HG03095 (cell line): Measurements from ENCODE around the gene AKAP13.

ENCODE experiments used
- ATAC-seq: cut with Tn5 transposase; IDR thresholded peaks from one replicate; pipeline ENCODE4 v1.9.1; 2021; ENCODE audit warnings: moderate library complexity; ENCODE audit not compliant: unreplicated experiment

The AKAP13 gene

GRCh38 chr15:85381850-85382751 lies 1.7 kb downstream of the AKAP13 start:
- ATAC-seq = no peak

- ATAC-seq = no peak
These were observed 2.5 kb downstream of the AKAP13 start for GRCh38 chr15:85382942-85383341.

GRCh38 chr15:85383470-85384148 lies 3.2 kb downstream of the AKAP13 start:
- no peak for ATAC-seq

GRCh38 chr15:85386261-85386660 lies 5.9 kb downstream of the AKAP13 start:
- no peak for ATAC-seq

GRCh38 chr15:85388566-85389305 lies 8.3 kb downstream of the AKAP13 start:
- no peak for ATAC-seq

GRCh38 chr15:85389306-85389650 lies 8.9 kb downstream of the AKAP13 start:
- no peak for ATAC-seq

- no peak for ATAC-seq
These were observed 9.4 kb downstream of the AKAP13 start for GRCh38 chr15:85389772-85390171.

GRCh38 chr15:85393210-85393609 lies 12.8 kb downstream of the AKAP13 start:
- ATAC-seq = no peak

- ATAC-seq = no peak
These were observed 14.3 kb downstream of the AKAP13 start for GRCh38 chr15:85394554-85395333.

GRCh38 chr15:85396554-85396953 lies 16.2 kb downstream of the AKAP13 start:
- no peak for ATAC-seq

- ATAC-seq = no peak
These were observed 16.7 kb downstream of the AKAP13 start for GRCh38 chr15:85397151-85397550.

GRCh38 chr15:85397926-85398325 lies 17.5 kb downstream of the AKAP13 start:
- no peak for ATAC-seq

- no peak for ATAC-seq
These were observed 18.4 kb downstream of the AKAP13 start for GRCh38 chr15:85398822-85399221.

GRCh38 chr15:85399627-85400026 lies 19.2 kb downstream of the AKAP13 start:
- ATAC-seq = no peak

- no peak for ATAC-seq
These were observed 20.2 kb downstream of the AKAP13 start for GRCh38 chr15:85400606-85401005.

- ATAC-seq = peak; percentile 41
These were observed 20.8 kb downstream of the AKAP13 start for GRCh38 chr15:85401108-85401774.

GRCh38 chr15:85402195-85402881 lies 21.9 kb downstream of the AKAP13 start:
- ATAC-seq = no peak

- no peak for ATAC-seq
These were observed 23.3 kb downstream of the AKAP13 start for GRCh38 chr15:85403745-85404144.

- no peak for ATAC-seq
These were observed 23.9 kb downstream of the AKAP13 start for GRCh38 chr15:85404176-85404917.
